Measurements from ENCODE around the gene PUS1. TPM values are rescaled to one million over a fixed set of nuclear protein-coding genes. Genes with fewer than 3 reads are reported as not detected.

The PUS1 gene
- total RNA-seq, 1 donor from 2014 or later: 19.9 TPM

GRCh38 chr12:131905630-131906091, 23.4 kb upstream of the PUS1 start:
- H3K27ac ChIP-seq: no peak overlapping the region
- no peak for DNase-seq
- H3K27me3 ChIP-seq: no peaks in the 10 kb centered on the region
- no peak overlapping the region for H3K4me3 ChIP-seq
- peaks cover 18% of the 10 kb centered on the region for H3K4me1 ChIP-seq
- TF ChIP-seq CTCF (IDR thresholded peaks at IDR 0.05): no peak
- ATAC-seq: no peak
- peaks cover 21% of the 10 kb centered on the region for H3K36me3 ChIP-seq
- intact Hi-C loops (cut with DNase I): no loop called here
- no peaks in the 10 kb centered on the region for H3K9me3 ChIP-seq

- no peak for ATAC-seq
These were observed 21.5 kb upstream of the PUS1 start for GRCh38 chr12:131907379-131908091.

GRCh38 chr12:131908092-131909080, 20.7 kb upstream of the PUS1 start:
- intact Hi-C loops (cut with DNase I): no loop called here
- no peaks in the 10 kb centered on the region for H3K9me3 ChIP-seq
- TF ChIP-seq CTCF (IDR thresholded peaks at IDR 0.05): no peak
- peaks cover 9% of the 10 kb centered on the region for H3K4me1 ChIP-seq
- no peaks in the 10 kb centered on the region for H3K27me3 ChIP-seq
- peaks cover 45% of the 10 kb centered on the region for H3K36me3 ChIP-seq
- no peak for DNase-seq
- ATAC-seq: no peak
- H3K27ac ChIP-seq: no peak overlapping the region
- no peak overlapping the region for H3K4me3 ChIP-seq

More at GRCh38 chr12:131907379-131908091, 21.5 kb upstream of the PUS1 start:
- H3K4me1 ChIP-seq: peaks cover 9% of the 10 kb centered on the region
- intact Hi-C loops (cut with DNase I): no loop called here
- no peak for TF ChIP-seq CTCF (IDR thresholded peaks at IDR 0.05)
- H3K27ac ChIP-seq: no peak overlapping the region
- no peaks in the 10 kb centered on the region for H3K9me3 ChIP-seq
- H3K36me3 ChIP-seq: peaks cover 39% of the 10 kb centered on the region
- no peaks in the 10 kb centered on the region for H3K27me3 ChIP-seq
- no peak for DNase-seq
- H3K4me3 ChIP-seq: no peak overlapping the region

- peaks cover 51% of the 10 kb centered on the region for H3K36me3 ChIP-seq
- no peaks in the 10 kb centered on the region for H3K9me3 ChIP-seq
- DNase-seq (no peak), ATAC-seq (no peak)
- peaks cover 9% of the 10 kb centered on the region for H3K4me1 ChIP-seq
- no peak for TF ChIP-seq CTCF (IDR thresholded peaks at IDR 0.05)
- intact Hi-C loops (cut with DNase I): no loop called here
- no peak overlapping the region for H3K27ac ChIP-seq
- no peak overlapping the region for H3K4me3 ChIP-seq
- no peaks in the 10 kb centered on the region for H3K27me3 ChIP-seq
These were observed 19.9 kb upstream of the PUS1 start for GRCh38 chr12:131909081-131909751.

GRCh38 chr12:131909752-131910219, 19.3 kb upstream of the PUS1 start:
- ATAC-seq (no peak), DNase-seq (no peak)
- Histone ChIP-seq H3K4me1 (peaks cover 9% of the 10 kb centered on the region), H3K36me3 (peaks cover 57% of the 10 kb centered on the region), H3K4me3 (no peak overlapping the region), H3K27me3 (no peaks in the 10 kb centered on the region), H3K9me3 (no peaks in the 10 kb centered on the region), H3K27ac (no peak overlapping the region)
- no peak for TF ChIP-seq CTCF (IDR thresholded peaks at IDR 0.05)
- intact Hi-C loops (cut with DNase I): no loop called here
